Measurements from ENCODE around the gene IL9. TPM values are rescaled to one million over a fixed set of nuclear protein-coding genes. Genes with fewer than 3 reads are reported as not detected.

IL9 gene
- total and polyA plus RNA-seq, 2 of the 4 experiments (the other 2 are of a cell fraction): not detected

GRCh38 chr5:135871268-135871915 is 24.2 kb downstream of the IL9 start:
- ChIA-PET CTCF (no interaction called here), POLR2A (ENCODE audit: unreplicated experiment) (no interaction called here)
- TF ChIP-seq CHD1 (IDR thresholded peaks at IDR 0.05; ENCODE audit: low read depth, low read length): no peak
- no peak for TF ChIP-seq SMC3 (IDR thresholded peaks at IDR 0.05; ENCODE audit: low read depth, low read length)
- no peak for TF ChIP-seq MAZ (IDR thresholded peaks at IDR 0.05; ENCODE audit: borderline replicate concordance, low read depth, low read length)
- TF ChIP-seq MXI1 (IDR thresholded peaks at IDR 0.05; ENCODE audit: borderline replicate concordance, low read depth, low read length): no peak
- no peak for TF ChIP-seq ELK1 (IDR thresholded peaks at IDR 0.05; ENCODE audit: borderline replicate concordance, low read depth, low read length)
- TF ChIP-seq CTCF (conservative IDR thresholded peaks at IDR 0.05; ENCODE audit: low read depth, low read length): no peak
- no peak for TF ChIP-seq RCOR1 (IDR thresholded peaks at IDR 0.05; ENCODE audit: insufficient replicate concordance, low read length)
- TF ChIP-seq USF2 (IDR thresholded peaks at IDR 0.05; ENCODE audit: low read depth, low read length): no peak
- no peak for TF ChIP-seq NFE2L2 (IDR thresholded peaks at IDR 0.05; ENCODE audit: low read depth, low read length)
- no peak for TF ChIP-seq MAFK (IDR thresholded peaks at IDR 0.05; ENCODE audit: low read depth, low read length)
- no peak for TF ChIP-seq RAD21 (IDR thresholded peaks at IDR 0.05; ENCODE audit: low read length)
- TF ChIP-seq FOS (IDR thresholded peaks at IDR 0.05; ENCODE audit: low read depth, low read length): no peak
- no peak for TF ChIP-seq RFX5 (IDR thresholded peaks at IDR 0.05; ENCODE audit: low read depth, low read length)
- no peak for TF ChIP-seq CEBPB (IDR thresholded peaks at IDR 0.05; ENCODE audit: low read depth, low read length)
- no peak for TF ChIP-seq POLR2A (IDR thresholded peaks at IDR 0.05; ENCODE audit: low read depth, low read length)
- TF ChIP-seq BHLHE40 (IDR thresholded peaks at IDR 0.05; ENCODE audit: low read depth, low read length): no peak
- H3K36me3 ChIP-seq (ENCODE audit: control insufficient read depth, insufficient read depth, low read length): no peaks in the 10 kb centered on the region
- no peak overlapping the region for H4K8ac ChIP-seq (ENCODE audit: low read depth in 2 of 2, low read length in 2 of 2)
- no peak for ATAC-seq (ENCODE audit: low read depth)
- no peak overlapping the region for H2AK9ac ChIP-seq (replicated peaks; ENCODE audit: low read depth, low read length, poor library complexity)
- no peak overlapping the region for H4K5ac ChIP-seq (ENCODE audit: low read depth, low read length)
- no peak overlapping the region for H3K23ac ChIP-seq (ENCODE audit: low read depth, low read length)
- H3K9ac ChIP-seq (ENCODE audit: low read depth, low read length): no peak overlapping the region
- no peaks in the 10 kb centered on the region for H4K20me1 ChIP-seq (ENCODE audit: insufficient read depth, low read length)
- H3K79me1 ChIP-seq (ENCODE audit: low read depth in 1 of 2, low read length in 2 of 2): no peaks in the 10 kb centered on the region
- no peak overlapping the region for H3K18ac ChIP-seq (ENCODE audit: low read depth, low read length)
- 83% methylated on average over 3 of the region's 11 CpGs; no CpG with 5 or more reads in 1 of the 2 experiments for WGBS, 2 experiments (ENCODE audit: extremely low coverage in 2 of 2, insufficient read length in 1 of 2)
- DNase-seq: no peak
- H3K4me3 ChIP-seq (ENCODE audit: insufficient read depth, low read depth, low read length): no peak overlapping the region
- no peak overlapping the region for H2AK5ac ChIP-seq (ENCODE audit: low read depth, low read length)
- no peaks in the 10 kb centered on the region for H3K9me1 ChIP-seq (ENCODE audit: insufficient read depth, low read length)
- no peak overlapping the region for H2BK120ac ChIP-seq (ENCODE audit: low read depth, low read length)
- no peak overlapping the region for H2AFZ ChIP-seq (replicated peaks; ENCODE audit: low read length, poor library complexity)
- no TSS peak for BruUV-seq (replicated peaks)
- H4K91ac ChIP-seq (ENCODE audit: insufficient read depth, low read depth, low read length): no peak overlapping the region
- in situ Hi-C loops (cut with MboI; ENCODE audit: low sequenced_read_pairs) (no loop called here), intact Hi-C loops (cut with micrococcal nuclease) (no loop called here), dilution Hi-C loops (cut with HindIII; ENCODE audit: low sequenced_read_pairs, unreplicated experiment) (no loop called here)
- no peaks in the 10 kb centered on the region for H3K4me1 ChIP-seq (ENCODE audit: control insufficient read depth, insufficient read depth, low read length)
- H2BK20ac ChIP-seq (ENCODE audit: low read depth, low read length): no peak overlapping the region
- no peak overlapping the region for H2BK5ac ChIP-seq (ENCODE audit: low read depth, low read length, poor library complexity, severe bottlenecking)
- no peak overlapping the region for H3K56ac ChIP-seq (ENCODE audit: extremely low read depth, insufficient read depth, low read length)
- no peak overlapping the region for H3K4me2 ChIP-seq (ENCODE audit: low read depth, low read length)
- H3K27ac ChIP-seq (ENCODE audit: insufficient read depth, low read length): no peak overlapping the region
- H3K27me3 ChIP-seq (ENCODE audit: control insufficient read depth, insufficient read depth, low read length): peaks cover 15% of the 10 kb centered on the region
- H2BK15ac ChIP-seq (ENCODE audit: low read depth, low read length): no peak overlapping the region
- no peak overlapping the region for H3K14ac ChIP-seq (replicated peaks; ENCODE audit: low read depth, low read length)
- H3K4ac ChIP-seq (ENCODE audit: low read depth, low read length): no peak overlapping the region
- no peaks in the 10 kb centered on the region for H3K9me3 ChIP-seq (ENCODE audit: control insufficient read depth, insufficient read depth, low read length)

Measured in IMR-90 (cell line).